Activated B cell treated with CpG ODN at 0.5 μM for 24 hours (primary cell): ENCODE results near the gene TCERG1L. TPM values are rescaled to one million over a fixed set of nuclear protein-coding genes. Genes with fewer than 3 reads are reported as not detected.

Source experiments
- ATAC-seq: fragments of 200-7000 bp; cut with Tn5 transposase; one replicate; pipeline ENCODE4 v1.10.0; 2021; ENCODE audit warnings: low read depth, mild to moderate bottlenecking, moderate library complexity
- CTCF ChIA-PET: fragments of 350-600 bp; sonication (Branson Sonifier 250); formaldehyde crosslinking; loops from one replicate; lab custom pipeline; 2021; ENCODE audit warnings: antibody characterized with exemption; lab: Charles Lee
- POLR2A ChIA-PET: fragments of 350-600 bp; sonication (Branson Sonifier 250); formaldehyde crosslinking; loops from one replicate; lab custom pipeline; 2021; ENCODE audit warnings: antibody characterized with exemption; lab: Charles Lee
- DNase-seq: peaks from one replicate; pipeline ENCODE4 v3.0.0; 2022
- H3K27ac Mint-ChIP-seq: one replicate; pipeline ENCODE4 v1.8.0; 2020; ENCODE audit warnings: mixed read lengths
- H3K27me3 Mint-ChIP-seq: one replicate; pipeline ENCODE4 v1.8.0; 2021; ENCODE audit warnings: mixed read lengths
- H3K36me3 Mint-ChIP-seq: one replicate; pipeline ENCODE4 v1.8.0; 2021; ENCODE audit warnings: low read depth, mixed read lengths
- H3K4me1 Mint-ChIP-seq: one replicate; pipeline ENCODE4 v1.8.0; 2021; ENCODE audit warnings: mixed read lengths
- H3K4me3 Mint-ChIP-seq: one replicate; pipeline ENCODE4 v1.8.0; 2020; ENCODE audit warnings: mild to moderate bottlenecking, mixed read lengths
- H3K9me3 Mint-ChIP-seq: one replicate; pipeline ENCODE4 v1.8.0; 2020; ENCODE audit warnings: mixed read lengths
- CTCF ChIP-seq: fragments of 200-600 bp; IDR thresholded peaks from one replicate; pipeline ENCODE4 v1.8.0; 2022; ENCODE audit warnings: antibody characterized with exemption, mild to moderate bottlenecking
- intact Hi-C: fragments of 100-400 bp; cut with micrococcal nuclease; formaldehyde crosslinking; loops from one replicate; pipeline ENCODE4 v1.15.1; 2024
- total RNA-seq: library from RNA; stranded (reverse); gene quantifications from 2 replicates; pipeline ENCODE4 v1.2.3, GENCODE V29; 2022

Gene TCERG1L
- total RNA-seq, 1 donor from 2014 or later, result not detected

GRCh38 chr10:131212763-131213325, 98.7 kb downstream of the TCERG1L start:
- no peaks in the 10 kb centered on the region for H3K9me3 Mint-ChIP-seq

GRCh38 chr10:131211965-131212619, 99.4 kb downstream of the TCERG1L start:
- Mint-ChIP-seq H3K36me3 (no peaks in the 10 kb centered on the region), H3K27me3 (no peaks in the 10 kb centered on the region), H3K4me1 (no peaks in the 10 kb centered on the region), H3K9me3 (no peaks in the 10 kb centered on the region), H3K27ac (no peak overlapping the region), H3K4me3 (no peak overlapping the region)
- no peak for TF ChIP-seq CTCF
- CTCF ChIA-PET, result no interaction called here
- DNase-seq (no peak), ATAC-seq (no peak)
- POLR2A ChIA-PET, result no interaction called here
- intact Hi-C loops, result no loop called here

More at GRCh38 chr10:131212763-131213325, 98.7 kb downstream of the TCERG1L start:
- Mint-ChIP-seq H3K4me3 (no peak overlapping the region), H3K27ac (no peak overlapping the region), H3K4me1 (no peaks in the 10 kb centered on the region), H3K36me3 (no peaks in the 10 kb centered on the region), H3K27me3 (no peaks in the 10 kb centered on the region)
- ChIA-PET CTCF (no interaction called here), POLR2A (no interaction called here)
- DNase-seq (no peak), ATAC-seq (no peak)
- TF ChIP-seq CTCF, result no peak
- intact Hi-C loops, result no loop called here

- ATAC-seq, result no peak
- Mint-ChIP-seq H3K4me3 (no peak overlapping the region), H3K9me3 (no peaks in the 10 kb centered on the region), H3K27ac (no peak overlapping the region), H3K27me3 (no peaks in the 10 kb centered on the region), H3K4me1 (no peaks in the 10 kb centered on the region), H3K36me3 (no peaks in the 10 kb centered on the region)
- ChIA-PET CTCF (no interaction called here), POLR2A (no interaction called here)
- intact Hi-C loops, result no loop called here
- no peak for TF ChIP-seq CTCF
- no peak for DNase-seq
Measured at GRCh38 chr10:131211559-131211958, 100.0 kb downstream of the TCERG1L start.

- intact Hi-C loops, result no loop called here
- DNase-seq, result no peak
- no peak overlapping the region for H3K4me3 Mint-ChIP-seq
- H3K36me3 Mint-ChIP-seq, result no peaks in the 10 kb centered on the region
- ChIA-PET POLR2A (no interaction called here), CTCF (no interaction called here)
- no peak for TF ChIP-seq CTCF
- no peak for ATAC-seq
- no peaks in the 10 kb centered on the region for H3K27me3 Mint-ChIP-seq
- no peaks in the 10 kb centered on the region for H3K4me1 Mint-ChIP-seq
- H3K27ac Mint-ChIP-seq, result no peak overlapping the region
- H3K9me3 Mint-ChIP-seq, result no peaks in the 10 kb centered on the region
Measured at GRCh38 chr10:131211146-131211545, 100.4 kb downstream of the TCERG1L start.

- H3K9me3 Mint-ChIP-seq, result no peaks in the 10 kb centered on the region
- CTCF ChIA-PET, result no interaction called here
- no peak for DNase-seq
- intact Hi-C loops, result no loop called here
- H3K36me3 Mint-ChIP-seq, result no peaks in the 10 kb centered on the region
- H3K4me3 Mint-ChIP-seq, result no peak overlapping the region
- no peaks in the 10 kb centered on the region for H3K27me3 Mint-ChIP-seq
- POLR2A ChIA-PET, result no interaction called here
- no peak for TF ChIP-seq CTCF
- ATAC-seq, result no peak
- no peak overlapping the region for H3K27ac Mint-ChIP-seq
- no peaks in the 10 kb centered on the region for H3K4me1 Mint-ChIP-seq
Measured at GRCh38 chr10:131210181-131210580, 101.3 kb downstream of the TCERG1L start.
